GM21576 (cell line): ENCODE results near the gene ALAD.
"Not testable (repeated sequence)": the region's sequence is repeated elsewhere in the genome, so short reads cannot be mapped to it uniquely, and the experiment has no call there.

Experiments
- ATAC-seq: cut with Tn5 transposase; IDR thresholded peaks from one replicate; pipeline ENCODE4 v1.9.1; 2021; ENCODE audit warnings: mild to moderate bottlenecking, moderate library complexity; ENCODE audit not compliant: unreplicated experiment

Gene ALAD

GRCh38 chr9:113375057-113376023, 25.7 kb downstream of the ALAD start:
- no peak for ATAC-seq

- ATAC-seq, result no peak
Measured at GRCh38 chr9:113373676-113374392, 27.2 kb downstream of the ALAD start.

GRCh38 chr9:113373256-113373655, 27.8 kb downstream of the ALAD start:
- no peak for ATAC-seq

GRCh38 chr9:113372059-113372458, 29.0 kb downstream of the ALAD start:
- no peak for ATAC-seq

- ATAC-seq, result no peak
Measured at GRCh38 chr9:113370806-113371325, 30.2 kb downstream of the ALAD start.

GRCh38 chr9:113369855-113370140, 31.3 kb downstream of the ALAD start:
- ATAC-seq, result no peak

- no peak for ATAC-seq
Measured at GRCh38 chr9:113368982-113369854, 31.9 kb downstream of the ALAD start.

- no peak for ATAC-seq
Measured at GRCh38 chr9:113368348-113368981, 32.6 kb downstream of the ALAD start.

- ATAC-seq, result not testable (repeated sequence)
Measured at GRCh38 chr9:113365652-113366051, 35.4 kb downstream of the ALAD start.

- ATAC-seq, result no peak
Measured at GRCh38 chr9:113364951-113365350, 36.1 kb downstream of the ALAD start.

GRCh38 chr9:113363336-113363735, 37.7 kb downstream of the ALAD start:
- ATAC-seq, result no peak

GRCh38 chr9:113361304-113362018, 39.6 kb downstream of the ALAD start:
- no peak for ATAC-seq

- no peak for ATAC-seq
Measured at GRCh38 chr9:113360242-113360842, 40.7 kb downstream of the ALAD start.

- ATAC-seq, result no peak
Measured at GRCh38 chr9:113359385-113359784, 41.7 kb downstream of the ALAD start.

GRCh38 chr9:113356686-113357292, 44.3 kb downstream of the ALAD start:
- no peak for ATAC-seq

- no peak for ATAC-seq
Measured at GRCh38 chr9:113355040-113355596, 46.0 kb downstream of the ALAD start.

- ATAC-seq, result no peak
Measured at GRCh38 chr9:113352411-113352810, 48.7 kb downstream of the ALAD start.

GRCh38 chr9:113352006-113352405, 49.1 kb downstream of the ALAD start:
- ATAC-seq, result no peak

GRCh38 chr9:113350937-113351336, 50.1 kb downstream of the ALAD start:
- peak; percentile 38 for ATAC-seq
